ENCODE results near the gene DIP2C. TPM values are rescaled to one million over a fixed set of nuclear protein-coding genes. Genes with fewer than 3 reads are reported as not detected.

Gene DIP2C
- total RNA-seq, 2 experiments from 2014 or later, result 0.85 to 0.95 TPM

GRCh38 chr10:508726-509125 is 180.7 kb downstream of the DIP2C start:
- DNase-seq, result no peak
- no peak for TF ChIP-seq CTCF (IDR thresholded peaks at IDR 0.05)
- Mint-ChIP-seq H3K27me3 (peaks cover 3% of the 10 kb centered on the region), H3K9me3 (no peaks in the 10 kb centered on the region), H3K27ac (no peak overlapping the region), H3K36me3 (ENCODE audit: low read depth) (no peaks in the 10 kb centered on the region), H3K4me1 (ENCODE audit: low read depth) (peaks cover 6% of the 10 kb centered on the region), H3K4me3 (no peak overlapping the region)
- ChIA-PET POLR2A (no interaction called here), CTCF (no interaction called here)
- intact Hi-C loops (cut with micrococcal nuclease), result no loop called here
- no peak for ATAC-seq

- H3K4me1 Mint-ChIP-seq (ENCODE audit: low read depth), result peaks cover 8% of the 10 kb centered on the region
- DNase-seq (no peak), ATAC-seq (no peak)
- H3K36me3 Mint-ChIP-seq (ENCODE audit: low read depth), result no peaks in the 10 kb centered on the region
- POLR2A ChIA-PET, result no interaction called here
- CTCF ChIA-PET, result no interaction called here
- intact Hi-C loops (cut with micrococcal nuclease), result no loop called here
- TF ChIP-seq CTCF (IDR thresholded peaks at IDR 0.05), result no peak
- no peak overlapping the region for H3K4me3 Mint-ChIP-seq
- H3K27ac Mint-ChIP-seq, result no peak overlapping the region
- H3K9me3 Mint-ChIP-seq, result no peaks in the 10 kb centered on the region
- H3K27me3 Mint-ChIP-seq, result peaks cover 3% of the 10 kb centered on the region
Measured at GRCh38 chr10:507908-508444, 181.5 kb downstream of the DIP2C start.

- no peaks in the 10 kb centered on the region for H3K9me3 Mint-ChIP-seq
- DNase-seq (no peak), ATAC-seq (no peak)
- TF ChIP-seq CTCF (IDR thresholded peaks at IDR 0.05), result no peak
- no peak overlapping the region for H3K4me3 Mint-ChIP-seq
- H3K27me3 Mint-ChIP-seq, result peaks cover 3% of the 10 kb centered on the region
- peaks cover 8% of the 10 kb centered on the region for H3K4me1 Mint-ChIP-seq (ENCODE audit: low read depth)
- ChIA-PET CTCF (no interaction called here), POLR2A (no interaction called here)
- H3K27ac Mint-ChIP-seq, result no peak overlapping the region
- H3K36me3 Mint-ChIP-seq (ENCODE audit: low read depth), result no peaks in the 10 kb centered on the region
- intact Hi-C loops (cut with micrococcal nuclease), result no loop called here
Measured at GRCh38 chr10:507355-507699, 182.1 kb downstream of the DIP2C start.

- intact Hi-C loops (cut with micrococcal nuclease), result no loop called here
- no peak for ATAC-seq
- Mint-ChIP-seq H3K4me1 (ENCODE audit: low read depth) (peaks cover 13% of the 10 kb centered on the region), H3K9me3 (no peaks in the 10 kb centered on the region), H3K36me3 (ENCODE audit: low read depth) (no peaks in the 10 kb centered on the region), H3K27ac (no peak overlapping the region), H3K4me3 (no peak overlapping the region), H3K27me3 (peaks cover 3% of the 10 kb centered on the region)
- CTCF ChIA-PET, result no interaction called here
- DNase-seq, result no peak
- no peak for TF ChIP-seq CTCF (IDR thresholded peaks at IDR 0.05)
- POLR2A ChIA-PET, result no interaction called here
Measured at GRCh38 chr10:506451-507354, 182.8 kb downstream of the DIP2C start.

GRCh38 chr10:505419-505818 is 184.0 kb downstream of the DIP2C start:
- Mint-ChIP-seq H3K4me1 (ENCODE audit: low read depth) (peaks cover 18% of the 10 kb centered on the region), H3K27ac (no peak overlapping the region), H3K27me3 (no peaks in the 10 kb centered on the region), H3K9me3 (no peaks in the 10 kb centered on the region), H3K36me3 (ENCODE audit: low read depth) (no peaks in the 10 kb centered on the region), H3K4me3 (no peak overlapping the region)
- ChIA-PET CTCF (no interaction called here), POLR2A (no interaction called here)
- intact Hi-C loops (cut with micrococcal nuclease), result no loop called here
- ATAC-seq (no peak), DNase-seq (no peak)
- TF ChIP-seq CTCF (IDR thresholded peaks at IDR 0.05), result no peak
